HT-29 (cell line): ENCODE measurements around the gene KCNJ13. TPM values are rescaled to one million over a fixed set of nuclear protein-coding genes. Genes with fewer than 3 reads are reported as not detected.
A peak's percentile ranks its signal among the peaks of the same experiment; 100 is the strongest.
"Not testable (repeated sequence)": the region's sequence is repeated elsewhere in the genome, so short reads cannot be mapped to it uniquely, and the experiment has no call there.

Source experiments
- DNase-seq: peaks from one replicate; pipeline ENCODE4 v3.0.0-alpha.2; 2015; ENCODE audit warnings: low spot score
- small RNA-seq: library from RNA; depleted of rRNA; stranded (forward); fragments of <200 nt; gene quantifications from one replicate; pipeline ENCODE3, GENCODE V24; 2014
- total RNA-seq: library from RNA; depleted of rRNA; stranded (reverse); fragments of >200 nt; shearing (Covaris generic); gene quantifications from 2 replicates; pipeline ENCODE4 v1.2.3, GENCODE V29; 2014; rRNA removed

Gene KCNJ13
- total RNA-seq, 1 experiment from 2014 or later, result not detected

DNA sequence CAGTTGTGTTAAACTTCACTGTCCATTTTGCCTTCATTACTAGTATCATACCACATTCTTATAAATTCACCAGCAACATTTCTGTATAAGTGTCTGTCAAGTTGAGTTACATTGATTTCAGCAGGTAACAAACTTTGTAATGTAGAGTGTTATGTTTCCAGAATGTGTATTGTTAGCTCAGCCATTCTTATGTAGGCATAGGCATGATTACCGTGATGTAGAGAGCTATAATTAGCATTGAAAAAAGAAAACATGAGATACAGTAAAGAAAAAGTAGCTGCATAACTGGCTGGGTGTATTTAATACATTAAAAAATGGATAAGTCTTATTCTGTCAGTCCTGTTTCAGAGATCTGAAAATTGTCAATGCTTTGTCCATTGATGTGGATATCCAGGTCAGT lies 8.5 kb downstream of the KCNJ13 start:
- DNase-seq, result no peak

DNA sequence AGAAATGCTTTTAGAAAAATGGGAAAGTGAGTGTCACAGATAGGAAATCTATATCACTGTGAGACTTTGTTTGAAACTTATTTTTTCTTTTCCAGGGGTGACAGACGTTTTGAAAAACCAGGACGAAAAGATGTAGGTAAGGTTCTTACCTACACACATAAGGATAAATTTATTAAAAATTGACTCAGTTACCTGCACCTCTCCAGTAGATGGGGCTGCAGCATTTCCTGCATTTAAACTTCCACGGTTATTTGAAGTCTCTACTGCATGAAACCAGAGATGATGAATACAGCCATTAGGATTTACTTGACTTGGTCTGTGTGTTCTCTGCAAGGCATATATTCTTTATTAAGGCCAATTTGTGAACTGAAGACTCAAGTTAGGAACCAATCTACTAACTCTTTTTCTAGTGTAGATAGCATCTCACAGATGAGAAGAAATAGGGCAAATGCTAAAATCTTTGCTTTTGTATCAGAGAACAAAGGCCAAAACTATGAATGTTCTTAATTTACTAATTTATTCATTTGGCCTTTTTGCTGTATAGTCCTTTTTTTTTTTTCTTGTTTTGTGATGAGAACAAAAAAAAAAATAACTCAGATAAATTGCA lies 15.0 kb downstream of the KCNJ13 start:
- DNase-seq, result peak; percentile 69

DNA sequence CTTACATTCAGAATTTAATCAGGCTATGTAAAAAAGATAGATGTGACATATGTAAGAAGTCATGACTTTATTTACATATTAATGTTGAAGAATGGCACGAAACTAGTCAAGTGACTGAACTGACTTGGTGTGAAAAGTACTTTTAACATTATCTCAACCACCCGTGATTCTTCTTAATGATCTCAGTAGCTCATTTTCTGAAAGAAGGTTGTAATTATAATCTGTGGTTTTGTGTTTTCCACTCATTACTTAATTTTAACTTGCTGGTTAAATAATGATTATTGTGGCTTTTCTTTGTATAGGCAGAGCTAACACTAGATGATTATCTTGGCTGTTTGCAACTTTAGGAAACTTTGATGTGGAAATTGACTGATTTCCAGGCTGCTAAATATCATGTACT lies 18.5 kb downstream of the KCNJ13 start:
- DNase-seq, result no peak

DNA sequence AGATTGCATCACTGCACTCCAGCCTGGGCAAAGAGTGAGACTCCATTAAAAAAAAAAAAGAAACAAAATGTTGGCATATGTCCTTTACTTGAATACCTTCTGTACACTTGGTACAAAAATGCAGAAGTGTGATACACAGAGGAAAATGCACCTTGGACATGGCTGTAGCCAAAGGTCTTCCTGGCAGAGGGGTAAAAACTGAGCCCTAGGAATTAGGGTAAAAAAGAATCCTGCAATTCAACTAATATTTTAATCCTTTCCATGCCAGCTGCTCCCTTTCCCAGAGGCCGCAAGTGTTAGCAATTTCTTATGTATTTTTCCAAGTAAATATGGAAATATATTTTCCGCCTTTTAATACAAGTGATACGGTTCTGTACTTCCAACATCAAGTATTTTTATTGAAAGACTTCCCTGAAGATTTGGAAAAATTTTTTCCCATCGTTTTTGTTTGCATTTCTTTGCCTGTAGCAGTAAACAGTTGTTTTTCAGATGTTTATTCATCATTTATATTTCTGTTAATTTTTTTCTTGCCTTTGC lies 26.2 kb downstream of the KCNJ13 start:
- no peak for DNase-seq

DNA sequence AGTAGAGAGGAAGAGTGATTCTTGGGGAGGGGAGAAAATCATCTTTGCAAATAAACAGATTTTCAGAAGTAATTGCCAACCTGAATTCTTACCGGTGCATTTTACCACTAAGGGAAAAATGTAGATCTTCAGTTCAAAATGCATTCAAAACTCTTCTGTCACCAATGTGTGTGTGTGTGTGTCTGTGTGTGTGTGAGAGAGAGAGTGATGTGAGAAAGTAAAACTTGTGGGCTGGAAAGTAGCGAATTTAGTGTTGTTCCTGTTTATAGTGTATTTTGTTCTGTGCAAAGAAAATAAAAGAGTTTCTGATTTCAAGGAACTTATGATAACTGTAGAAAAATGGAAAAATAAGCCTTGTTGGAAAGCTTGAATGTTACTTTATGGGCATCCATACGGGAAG lies 27.0 kb downstream of the KCNJ13 start:
- no peak for DNase-seq

DNA sequence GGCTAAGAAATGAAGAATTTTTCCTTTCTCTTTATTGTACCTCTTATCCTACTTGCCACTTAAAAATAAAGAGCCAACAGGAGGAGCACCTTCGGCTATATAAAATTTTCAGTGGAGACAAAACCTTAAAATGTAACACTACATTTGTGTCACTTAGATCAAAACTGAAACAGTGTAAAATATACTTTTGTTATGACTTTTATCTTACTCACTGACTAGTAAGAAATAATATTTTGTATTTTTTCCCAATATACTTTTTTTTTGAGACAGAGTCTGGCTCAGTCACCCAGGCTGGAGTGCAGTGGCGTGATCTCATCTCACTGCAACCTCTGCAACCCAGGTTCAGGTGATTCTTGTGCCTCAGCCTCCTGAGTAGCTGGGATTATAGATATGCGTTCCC lies 28.3 kb downstream of the KCNJ13 start:
- no peak for DNase-seq

DNA sequence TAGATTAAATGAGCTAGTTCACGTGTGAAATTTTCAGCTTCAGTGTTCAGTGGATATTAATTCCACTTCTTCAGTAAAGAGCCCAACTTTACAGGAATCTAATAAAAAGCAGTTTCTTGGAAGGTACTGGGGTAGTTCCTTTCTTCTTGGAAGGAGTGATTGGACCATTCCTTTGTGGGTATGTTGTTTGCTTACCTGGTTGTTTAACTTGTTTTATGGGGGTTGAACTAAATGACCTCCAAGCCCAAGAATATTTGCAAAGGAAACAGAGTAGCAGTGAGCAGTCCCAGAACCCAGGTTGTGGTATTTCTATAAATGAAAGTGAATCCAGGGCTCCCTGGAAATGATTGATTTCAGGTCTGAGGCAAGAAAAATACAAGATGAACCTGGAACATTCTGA lies 31.4 kb downstream of the KCNJ13 start:
- DNase-seq, result peak; percentile 49

DNA sequence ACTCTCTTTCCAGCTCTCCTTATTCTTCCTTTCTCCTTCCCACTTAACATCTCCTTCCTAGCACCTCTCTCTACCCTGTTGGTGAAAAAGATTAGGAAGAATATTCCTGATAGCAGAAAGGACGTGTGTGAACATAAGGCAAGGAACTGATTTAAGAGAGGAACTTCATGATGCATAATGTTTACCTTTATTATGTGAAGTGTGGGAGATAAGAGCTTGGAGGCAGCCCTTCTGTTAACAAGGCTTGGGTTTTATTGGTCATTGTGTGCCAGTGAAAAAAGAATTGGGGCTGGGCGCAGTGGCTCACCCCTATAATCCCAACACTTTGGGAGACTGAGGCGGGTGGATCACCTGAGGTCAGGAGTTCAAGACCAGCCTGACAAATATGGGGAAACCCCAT lies 34.4 kb downstream of the KCNJ13 start:
- no peak for DNase-seq

DNA sequence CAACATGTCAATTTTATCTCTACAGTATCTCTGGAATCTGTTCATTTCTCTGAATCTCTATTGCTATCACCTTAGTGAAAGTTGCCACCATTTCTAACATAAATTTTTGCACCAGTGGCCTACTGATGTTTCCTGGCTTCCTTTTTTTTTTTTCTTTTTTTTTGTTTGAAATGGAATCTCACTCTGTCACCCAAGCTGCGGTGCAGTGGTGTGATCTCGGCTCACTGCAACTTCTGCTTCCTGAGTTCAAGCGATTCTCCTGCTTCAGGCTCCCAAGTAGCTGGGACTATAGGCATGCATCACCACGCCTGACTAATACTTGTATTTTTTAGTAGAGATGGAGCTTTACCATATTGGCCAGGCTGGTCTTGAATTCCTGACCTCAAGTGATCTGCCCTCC lies 35.1 kb downstream of the KCNJ13 start:
- no peak for DNase-seq

DNA sequence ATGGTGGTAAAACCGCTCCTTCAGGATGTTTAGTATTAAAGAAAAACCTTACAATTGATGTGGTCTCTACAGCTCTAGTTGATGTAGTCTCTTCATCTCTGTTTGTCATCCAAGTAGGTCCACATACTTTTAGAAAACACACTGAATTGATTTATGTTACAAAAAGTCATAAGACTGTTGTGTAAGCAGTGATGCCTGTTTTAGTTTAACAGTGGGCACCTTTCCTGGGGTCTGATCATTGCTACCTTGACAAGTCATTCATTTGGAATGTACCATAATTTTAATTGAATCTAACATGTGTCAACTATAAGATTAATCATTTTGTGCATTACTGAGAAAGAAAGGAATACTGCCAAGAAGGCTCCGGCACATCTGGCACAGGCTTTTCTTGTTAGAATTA lies 44.9 kb downstream of the KCNJ13 start:
- no peak for DNase-seq

DNA sequence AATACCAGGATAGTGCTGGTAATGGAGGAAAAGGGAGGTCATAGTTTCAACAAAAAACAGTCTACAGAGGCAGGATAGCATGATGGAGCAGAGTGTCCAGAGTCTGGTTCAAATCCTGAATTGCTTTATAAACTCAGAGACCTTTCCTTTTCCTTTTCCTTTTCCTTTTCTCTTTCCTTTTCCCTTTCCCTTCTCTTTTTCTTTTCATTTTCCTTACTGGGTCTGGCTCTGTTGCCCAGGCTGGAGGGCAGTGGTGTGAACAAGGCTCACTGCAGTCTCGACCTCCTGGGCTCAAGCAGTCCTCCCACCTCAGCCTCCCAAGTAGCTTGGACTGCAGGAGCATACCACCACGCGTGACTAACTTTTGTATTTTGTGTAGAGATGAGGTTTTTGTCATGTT lies 47.6 kb downstream of the KCNJ13 start:
- DNase-seq, result no peak

DNA sequence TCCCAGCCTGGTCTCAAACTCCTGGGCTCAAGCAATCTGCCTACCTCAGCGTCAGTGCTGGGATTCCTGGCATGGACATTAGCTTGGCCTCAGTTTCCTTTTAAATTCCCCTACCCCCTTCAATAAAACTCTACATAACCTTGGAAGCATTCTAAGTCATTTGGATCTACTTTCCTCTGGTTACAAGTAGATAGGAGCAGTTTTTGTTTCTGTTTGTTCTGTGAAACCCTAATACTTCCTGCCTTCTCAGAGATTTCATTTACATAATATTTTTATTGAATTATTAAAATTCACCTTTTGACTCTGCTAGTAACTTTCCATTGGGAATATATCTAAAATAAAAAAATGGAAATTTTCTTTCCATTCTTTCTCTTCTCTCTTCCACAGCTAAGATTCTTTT lies 53.3 kb downstream of the KCNJ13 start:
- no peak for DNase-seq

DNA sequence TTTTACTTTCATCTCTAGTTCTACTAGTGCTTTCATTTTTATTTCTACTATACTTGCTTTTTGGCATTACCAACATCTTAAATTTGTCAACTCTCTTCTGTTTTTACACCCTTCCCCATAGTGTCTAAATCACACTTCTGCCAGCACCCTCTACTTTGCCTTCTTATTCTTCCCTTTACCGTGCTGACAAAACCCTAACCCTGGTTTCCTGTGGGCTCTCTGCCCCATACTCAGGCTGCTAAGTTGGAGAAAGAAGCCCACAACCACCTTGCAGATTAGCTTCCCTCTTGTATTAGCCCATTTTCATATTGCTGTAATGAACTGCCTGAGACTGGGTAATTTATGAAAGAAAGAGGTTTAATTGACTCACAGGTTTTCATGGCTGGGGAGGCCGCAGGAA lies 54.5 kb downstream of the KCNJ13 start:
- DNase-seq, result no peak

DNA sequence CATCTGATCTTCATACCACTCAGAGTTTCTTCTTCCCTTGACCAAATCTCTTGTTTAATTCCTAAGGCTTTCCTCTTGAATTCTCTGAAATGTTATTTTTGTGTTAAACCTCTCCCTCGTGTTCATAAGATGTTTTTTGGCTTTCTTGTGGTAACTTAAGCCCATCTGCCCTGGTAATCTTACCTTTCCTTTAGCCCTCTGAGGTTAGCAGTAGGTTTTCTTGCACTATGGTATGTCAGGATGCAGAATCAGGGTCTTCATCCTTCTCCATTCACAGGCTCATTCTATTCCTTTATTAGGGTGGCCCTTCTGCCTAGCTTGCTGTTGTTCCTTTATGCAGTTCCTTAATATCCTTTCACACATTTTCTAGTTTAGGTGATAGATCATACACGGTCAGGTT lies 55.1 kb downstream of the KCNJ13 start:
- no peak for DNase-seq

DNA sequence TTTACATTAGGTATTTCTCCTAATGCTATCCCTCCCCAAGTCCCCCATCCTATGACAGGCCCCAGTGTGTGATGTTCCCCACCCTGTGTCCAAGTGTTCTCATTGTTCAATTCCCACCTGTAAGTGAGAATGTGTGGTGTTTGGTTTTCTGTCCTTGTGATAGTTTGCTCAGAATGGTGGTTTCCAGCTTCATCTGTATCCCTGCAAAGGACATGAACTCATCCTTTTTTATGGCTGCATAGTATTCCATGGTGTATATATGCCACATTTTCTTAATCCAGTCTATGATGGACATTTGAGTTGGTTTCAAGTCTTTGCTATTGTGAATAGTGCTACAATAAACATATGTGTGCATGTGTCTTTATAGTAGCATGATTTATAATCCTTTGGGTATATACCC lies 56.3 kb downstream of the KCNJ13 start:
- not testable (repeated sequence) for DNase-seq

Small RNAs within 50 kb of the gene (small RNA-seq; reads per million reads assigned to genes)
- gene RNU6-107P, result not detected

Other genes starting within 250 kb of the KCNJ13 start
- gene CHRNG, start 236.9 kb downstream of the KCNJ13 start, total RNA-seq, result not detected in 2 replicates
- gene TIGD1, start 226.0 kb downstream of the KCNJ13 start, total RNA-seq, result 6.0 and 7.0 TPM in 2 replicates
- 77.5 and 87.8 TPM in 2 replicates for gene EIF4E2, start 225.9 kb downstream of the KCNJ13 start, total RNA-seq
- not detected in 2 replicates for gene EFHD1, start 143.0 kb downstream of the KCNJ13 start, total RNA-seq
- gene GIGYF2, start 79.2 kb downstream of the KCNJ13 start, total RNA-seq, result 27.1 and 40.2 TPM in 2 replicates
- 2.6 and 4.9 TPM in 2 replicates for gene SNORC, start 93.7 kb upstream of the KCNJ13 start, total RNA-seq
- 13.4 and 13.5 TPM in 2 replicates for gene NGEF, start 236.7 kb upstream of the KCNJ13 start, total RNA-seq